ENCODE results near the gene TRABD2A.
A peak's percentile ranks its signal among the peaks of the same experiment; 100 is the strongest.

Gene TRABD2A

GRCh38 chr2:84894758-84895520, 14.1 kb upstream of the TRABD2A start:
- H3K9me3 Mint-ChIP-seq = no peaks in the 10 kb centered on the region
- peak overlapping the region; percentile 39 for H3K4me3 Mint-ChIP-seq
- H3K27ac Mint-ChIP-seq = peak overlapping the region; percentile 67
- H3K36me3 Mint-ChIP-seq (ENCODE audit: low read depth) = peaks cover 5% of the 10 kb centered on the region
- no peaks in the 10 kb centered on the region for H3K27me3 Mint-ChIP-seq (ENCODE audit: low read depth)
- peaks cover 48% of the 10 kb centered on the region for H3K4me1 Mint-ChIP-seq (ENCODE audit: low read depth)

GRCh38 chr2:84894131-84894586, 13.3 kb upstream of the TRABD2A start:
- Mint-ChIP-seq H3K9me3 (no peaks in the 10 kb centered on the region), H3K4me1 (ENCODE audit: low read depth) (peaks cover 51% of the 10 kb centered on the region), H3K4me3 (peak overlapping the region; percentile 39), H3K27me3 (ENCODE audit: low read depth) (no peaks in the 10 kb centered on the region), H3K27ac (peak overlapping the region; percentile 67), H3K36me3 (ENCODE audit: low read depth) (peaks cover 5% of the 10 kb centered on the region)

GRCh38 chr2:84891355-84892010, 10.6 kb upstream of the TRABD2A start:
- peaks cover 49% of the 10 kb centered on the region for H3K4me1 Mint-ChIP-seq (ENCODE audit: low read depth)
- no peak overlapping the region for H3K27ac Mint-ChIP-seq
- no peaks in the 10 kb centered on the region for H3K9me3 Mint-ChIP-seq
- H3K36me3 Mint-ChIP-seq (ENCODE audit: low read depth) = no peaks in the 10 kb centered on the region
- no peak overlapping the region for H3K4me3 Mint-ChIP-seq
- no peaks in the 10 kb centered on the region for H3K27me3 Mint-ChIP-seq (ENCODE audit: low read depth)

- Mint-ChIP-seq H3K27me3 (ENCODE audit: low read depth) (no peaks in the 10 kb centered on the region), H3K4me3 (peak overlapping the region; percentile 77), H3K9me3 (no peaks in the 10 kb centered on the region), H3K4me1 (ENCODE audit: low read depth) (peaks cover 38% of the 10 kb centered on the region), H3K36me3 (ENCODE audit: low read depth) (no peaks in the 10 kb centered on the region), H3K27ac (peak overlapping the region; percentile 93)
Observed at GRCh38 chr2:84889332-84889731, 8.4 kb upstream of the TRABD2A start.

- Mint-ChIP-seq H3K36me3 (ENCODE audit: low read depth) (no peaks in the 10 kb centered on the region), H3K4me3 (peak overlapping the region; percentile 77), H3K4me1 (ENCODE audit: low read depth) (peaks cover 39% of the 10 kb centered on the region), H3K9me3 (no peaks in the 10 kb centered on the region), H3K27me3 (ENCODE audit: low read depth) (no peaks in the 10 kb centered on the region), H3K27ac (peak overlapping the region; percentile 93)
Observed at GRCh38 chr2:84888401-84889276, 7.8 kb upstream of the TRABD2A start.

GRCh38 chr2:84886791-84887190, 5.9 kb upstream of the TRABD2A start:
- Mint-ChIP-seq H3K4me1 (ENCODE audit: low read depth) (peaks cover 54% of the 10 kb centered on the region), H3K27ac (peak overlapping the region; percentile 74), H3K36me3 (ENCODE audit: low read depth) (no peaks in the 10 kb centered on the region), H3K9me3 (no peaks in the 10 kb centered on the region), H3K4me3 (no peak overlapping the region), H3K27me3 (ENCODE audit: low read depth) (no peaks in the 10 kb centered on the region)

GRCh38 chr2:84885111-84885510, 4.2 kb upstream of the TRABD2A start:
- H3K27ac Mint-ChIP-seq = no peak overlapping the region
- H3K4me1 Mint-ChIP-seq (ENCODE audit: low read depth) = peaks cover 51% of the 10 kb centered on the region
- no peaks in the 10 kb centered on the region for H3K9me3 Mint-ChIP-seq
- no peaks in the 10 kb centered on the region for H3K36me3 Mint-ChIP-seq (ENCODE audit: low read depth)
- no peaks in the 10 kb centered on the region for H3K27me3 Mint-ChIP-seq (ENCODE audit: low read depth)
- no peak overlapping the region for H3K4me3 Mint-ChIP-seq

GRCh38 chr2:84884449-84884848, 3.6 kb upstream of the TRABD2A start:
- Mint-ChIP-seq H3K4me3 (no peak overlapping the region), H3K27ac (no peak overlapping the region), H3K27me3 (ENCODE audit: low read depth) (no peaks in the 10 kb centered on the region), H3K4me1 (ENCODE audit: low read depth) (peaks cover 46% of the 10 kb centered on the region), H3K36me3 (ENCODE audit: low read depth) (no peaks in the 10 kb centered on the region), H3K9me3 (no peaks in the 10 kb centered on the region)

- Mint-ChIP-seq H3K4me1 (ENCODE audit: low read depth) (peaks cover 45% of the 10 kb centered on the region), H3K27ac (peak overlapping the region; percentile 90), H3K27me3 (ENCODE audit: low read depth) (no peaks in the 10 kb centered on the region), H3K36me3 (ENCODE audit: low read depth) (no peaks in the 10 kb centered on the region), H3K9me3 (no peaks in the 10 kb centered on the region), H3K4me3 (peak overlapping the region; percentile 90)
Observed at GRCh38 chr2:84882775-84883550, 2.1 kb upstream of the TRABD2A start.

- no peaks in the 10 kb centered on the region for H3K9me3 Mint-ChIP-seq
- no peaks in the 10 kb centered on the region for H3K27me3 Mint-ChIP-seq (ENCODE audit: low read depth)
- peak overlapping the region; percentile 90 for H3K27ac Mint-ChIP-seq
- peaks cover 51% of the 10 kb centered on the region for H3K4me1 Mint-ChIP-seq (ENCODE audit: low read depth)
- peak overlapping the region; percentile 90 for H3K4me3 Mint-ChIP-seq
- no peaks in the 10 kb centered on the region for H3K36me3 Mint-ChIP-seq (ENCODE audit: low read depth)
Observed at GRCh38 chr2:84882414-84882738, 1.5 kb upstream of the TRABD2A start.

- Mint-ChIP-seq H3K4me3 (peak overlapping the region; percentile 90), H3K4me1 (ENCODE audit: low read depth) (peaks cover 51% of the 10 kb centered on the region)
Observed at GRCh38 chr2:84881581-84882413, 913 bp upstream of the TRABD2A start.

GRCh38 chr2:84880395-84880644, 564 bp downstream of the TRABD2A start:
- Mint-ChIP-seq H3K4me3 (peak overlapping the region; percentile 89), H3K27me3 (ENCODE audit: low read depth) (no peaks in the 10 kb centered on the region), H3K4me1 (ENCODE audit: low read depth) (peaks cover 61% of the 10 kb centered on the region), H3K27ac (peak overlapping the region; percentile 81), H3K9me3 (no peaks in the 10 kb centered on the region), H3K36me3 (ENCODE audit: low read depth) (peaks cover 5% of the 10 kb centered on the region)

More at GRCh38 chr2:84881581-84882413, 913 bp upstream of the TRABD2A start:
- Mint-ChIP-seq H3K36me3 (ENCODE audit: low read depth) (no peaks in the 10 kb centered on the region), H3K27me3 (ENCODE audit: low read depth) (no peaks in the 10 kb centered on the region), H3K9me3 (no peaks in the 10 kb centered on the region), H3K27ac (peak overlapping the region; percentile 90)

GRCh38 chr2:84879584-84880394, 1.1 kb downstream of the TRABD2A start:
- peaks cover 66% of the 10 kb centered on the region for H3K4me1 Mint-ChIP-seq (ENCODE audit: low read depth)
- H3K9me3 Mint-ChIP-seq = no peaks in the 10 kb centered on the region
- peak overlapping the region; percentile 89 for H3K4me3 Mint-ChIP-seq
- peaks cover 9% of the 10 kb centered on the region for H3K36me3 Mint-ChIP-seq (ENCODE audit: low read depth)
- H3K27me3 Mint-ChIP-seq (ENCODE audit: low read depth) = no peaks in the 10 kb centered on the region
- H3K27ac Mint-ChIP-seq = peak overlapping the region; percentile 81
